Aortic smooth muscle cell (primary cell): ENCODE measurements around the gene CHSY3. TPM values are rescaled to one million over a fixed set of nuclear protein-coding genes. Genes with fewer than 3 reads are reported as not detected.

Source experiments
- total RNA-seq: library from RNA; depleted of rRNA; stranded (reverse); fragments of >200 nt; gene quantifications from 2 replicates; pipeline ENCODE4 v1.2.3, GENCODE V29; 2014

CHSY3 gene
- total RNA-seq: 11.9 and 13.2 TPM in 2 replicates

GRCh38 chr5:129904102-129904666 lies at the start of gene CHSY3:
TSS of gene CHSY3 (plus strand) at chr5:129904465.

Other genes with a start within 250 kb of the CHSY3 start
- not detected in 2 replicates for gene MINAR2, start 156.4 kb upstream of the CHSY3 start, total RNA-seq